ENCODE measurements around the gene BATF. TPM values are rescaled to one million over a fixed set of nuclear protein-coding genes. Genes with fewer than 3 reads are reported as not detected.

Gene BATF
- total and polyA plus RNA-seq, 2 of the 8 experiments (the other 6 are each of a cell fraction or from before 2014, with no cell fraction given) = not detected

DNA sequence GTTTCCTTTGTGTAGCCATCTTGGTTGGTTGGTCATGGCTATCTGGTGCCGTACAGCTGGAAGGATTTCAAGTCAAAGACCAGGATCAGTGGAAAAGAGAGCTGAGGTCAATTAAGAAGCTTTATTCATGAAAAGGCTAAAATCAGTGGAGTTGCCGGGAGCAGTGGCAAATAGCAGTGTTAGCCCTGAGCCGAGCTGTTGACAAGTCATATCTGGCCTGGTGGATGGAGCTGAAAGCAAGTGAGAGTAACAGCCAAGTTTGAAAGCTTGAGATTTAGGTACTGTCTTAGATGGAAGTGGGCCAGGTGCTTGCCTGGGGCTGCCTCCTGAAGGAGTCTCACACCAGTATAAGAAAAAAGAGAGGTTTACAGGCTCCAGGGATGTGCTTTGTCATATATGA is 9.0 kb downstream of the BATF start (continued):
- TF ChIP-seq, protein P1, sequence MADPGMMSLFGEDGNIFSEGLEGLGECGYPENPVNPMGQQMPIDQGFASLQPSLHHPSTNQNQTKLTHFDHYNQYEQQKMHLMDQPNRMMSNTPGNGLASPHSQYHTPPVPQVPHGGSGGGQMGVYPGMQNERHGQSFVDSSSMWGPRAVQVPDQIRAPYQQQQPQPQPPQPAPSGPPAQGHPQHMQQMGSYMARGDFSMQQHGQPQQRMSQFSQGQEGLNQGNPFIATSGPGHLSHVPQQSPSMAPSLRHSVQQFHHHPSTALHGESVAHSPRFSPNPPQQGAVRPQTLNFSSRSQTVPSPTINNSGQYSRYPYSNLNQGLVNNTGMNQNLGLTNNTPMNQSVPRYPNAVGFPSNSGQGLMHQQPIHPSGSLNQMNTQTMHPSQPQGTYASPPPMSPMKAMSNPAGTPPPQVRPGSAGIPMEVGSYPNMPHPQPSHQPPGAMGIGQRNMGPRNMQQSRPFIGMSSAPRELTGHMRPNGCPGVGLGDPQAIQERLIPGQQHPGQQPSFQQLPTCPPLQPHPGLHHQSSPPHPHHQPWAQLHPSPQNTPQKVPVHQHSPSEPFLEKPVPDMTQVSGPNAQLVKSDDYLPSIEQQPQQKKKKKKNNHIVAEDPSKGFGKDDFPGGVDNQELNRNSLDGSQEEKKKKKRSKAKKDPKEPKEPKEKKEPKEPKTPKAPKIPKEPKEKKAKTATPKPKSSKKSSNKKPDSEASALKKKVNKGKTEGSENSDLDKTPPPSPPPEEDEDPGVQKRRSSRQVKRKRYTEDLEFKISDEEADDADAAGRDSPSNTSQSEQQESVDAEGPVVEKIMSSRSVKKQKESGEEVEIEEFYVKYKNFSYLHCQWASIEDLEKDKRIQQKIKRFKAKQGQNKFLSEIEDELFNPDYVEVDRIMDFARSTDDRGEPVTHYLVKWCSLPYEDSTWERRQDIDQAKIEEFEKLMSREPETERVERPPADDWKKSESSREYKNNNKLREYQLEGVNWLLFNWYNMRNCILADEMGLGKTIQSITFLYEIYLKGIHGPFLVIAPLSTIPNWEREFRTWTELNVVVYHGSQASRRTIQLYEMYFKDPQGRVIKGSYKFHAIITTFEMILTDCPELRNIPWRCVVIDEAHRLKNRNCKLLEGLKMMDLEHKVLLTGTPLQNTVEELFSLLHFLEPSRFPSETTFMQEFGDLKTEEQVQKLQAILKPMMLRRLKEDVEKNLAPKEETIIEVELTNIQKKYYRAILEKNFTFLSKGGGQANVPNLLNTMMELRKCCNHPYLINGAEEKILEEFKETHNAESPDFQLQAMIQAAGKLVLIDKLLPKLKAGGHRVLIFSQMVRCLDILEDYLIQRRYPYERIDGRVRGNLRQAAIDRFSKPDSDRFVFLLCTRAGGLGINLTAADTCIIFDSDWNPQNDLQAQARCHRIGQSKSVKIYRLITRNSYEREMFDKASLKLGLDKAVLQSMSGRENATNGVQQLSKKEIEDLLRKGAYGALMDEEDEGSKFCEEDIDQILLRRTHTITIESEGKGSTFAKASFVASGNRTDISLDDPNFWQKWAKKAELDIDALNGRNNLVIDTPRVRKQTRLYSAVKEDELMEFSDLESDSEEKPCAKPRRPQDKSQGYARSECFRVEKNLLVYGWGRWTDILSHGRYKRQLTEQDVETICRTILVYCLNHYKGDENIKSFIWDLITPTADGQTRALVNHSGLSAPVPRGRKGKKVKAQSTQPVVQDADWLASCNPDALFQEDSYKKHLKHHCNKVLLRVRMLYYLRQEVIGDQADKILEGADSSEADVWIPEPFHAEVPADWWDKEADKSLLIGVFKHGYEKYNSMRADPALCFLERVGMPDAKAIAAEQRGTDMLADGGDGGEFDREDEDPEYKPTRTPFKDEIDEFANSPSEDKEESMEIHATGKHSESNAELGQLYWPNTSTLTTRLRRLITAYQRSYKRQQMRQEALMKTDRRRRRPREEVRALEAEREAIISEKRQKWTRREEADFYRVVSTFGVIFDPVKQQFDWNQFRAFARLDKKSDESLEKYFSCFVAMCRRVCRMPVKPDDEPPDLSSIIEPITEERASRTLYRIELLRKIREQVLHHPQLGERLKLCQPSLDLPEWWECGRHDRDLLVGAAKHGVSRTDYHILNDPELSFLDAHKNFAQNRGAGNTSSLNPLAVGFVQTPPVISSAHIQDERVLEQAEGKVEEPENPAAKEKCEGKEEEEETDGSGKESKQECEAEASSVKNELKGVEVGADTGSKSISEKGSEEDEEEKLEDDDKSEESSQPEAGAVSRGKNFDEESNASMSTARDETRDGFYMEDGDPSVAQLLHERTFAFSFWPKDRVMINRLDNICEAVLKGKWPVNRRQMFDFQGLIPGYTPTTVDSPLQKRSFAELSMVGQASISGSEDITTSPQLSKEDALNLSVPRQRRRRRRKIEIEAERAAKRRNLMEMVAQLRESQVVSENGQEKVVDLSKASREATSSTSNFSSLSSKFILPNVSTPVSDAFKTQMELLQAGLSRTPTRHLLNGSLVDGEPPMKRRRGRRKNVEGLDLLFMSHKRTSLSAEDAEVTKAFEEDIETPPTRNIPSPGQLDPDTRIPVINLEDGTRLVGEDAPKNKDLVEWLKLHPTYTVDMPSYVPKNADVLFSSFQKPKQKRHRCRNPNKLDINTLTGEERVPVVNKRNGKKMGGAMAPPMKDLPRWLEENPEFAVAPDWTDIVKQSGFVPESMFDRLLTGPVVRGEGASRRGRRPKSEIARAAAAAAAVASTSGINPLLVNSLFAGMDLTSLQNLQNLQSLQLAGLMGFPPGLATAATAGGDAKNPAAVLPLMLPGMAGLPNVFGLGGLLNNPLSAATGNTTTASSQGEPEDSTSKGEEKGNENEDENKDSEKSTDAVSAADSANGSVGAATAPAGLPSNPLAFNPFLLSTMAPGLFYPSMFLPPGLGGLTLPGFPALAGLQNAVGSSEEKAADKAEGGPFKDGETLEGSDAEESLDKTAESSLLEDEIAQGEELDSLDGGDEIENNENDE (IDR thresholded peaks at IDR 0.05; ENCODE audit: insufficient replicate concordance, low read length) = no peak
- TF ChIP-seq TAF7 (optimal IDR thresholded peaks at IDR 0.05; ENCODE audit: borderline replicate concordance, low read depth, low read length) (no peak), POLR2A (IDR thresholded peaks at IDR 0.05; ENCODE audit: control extremely low read depth in 1 of 2, low read depth in 2 of 2, low read length in 2 of 2) (no peak), MAFK (IDR thresholded peaks at IDR 0.05; ENCODE audit: low read depth, low read length) (no peak), HDAC6 (IDR thresholded peaks at IDR 0.05; ENCODE audit: low read depth, low read length) (no peak)

Measured in H1 (cell line).